KOPT-K1 (cell line): ENCODE data around the gene L3MBTL3.
"Not testable (repeated sequence)": the region's sequence is repeated elsewhere in the genome, so short reads cannot be mapped to it uniquely, and the experiment has no call there.

Experiments
- H3K27ac ChIP-seq: fragments of 200-600 bp; sonication (generic); 2 replicates; pipeline ENCODE4 v1.5.1; 2016; ENCODE audit warnings: antibody characterized with exemption, mild to moderate bottlenecking, low read depth, low read length; ENCODE audit not compliant: poor library complexity, severe bottlenecking
- H3K36me3 ChIP-seq: fragments of 200-600 bp; sonication (generic); 2 replicates; pipeline ENCODE4 v1.5.1; 2017; ENCODE audit warnings: antibody characterized with exemption, mild to moderate bottlenecking, low read length, moderate library complexity; ENCODE audit not compliant: insufficient read depth
- H3K9me3 ChIP-seq: fragments of 200-600 bp; sonication (generic); 2 replicates; pipeline ENCODE4 v1.5.1; 2017; ENCODE audit warnings: antibody characterized with exemption, low read length, mild to moderate bottlenecking; ENCODE audit not compliant: insufficient read depth, poor library complexity, severe bottlenecking

L3MBTL3 gene

DNA sequence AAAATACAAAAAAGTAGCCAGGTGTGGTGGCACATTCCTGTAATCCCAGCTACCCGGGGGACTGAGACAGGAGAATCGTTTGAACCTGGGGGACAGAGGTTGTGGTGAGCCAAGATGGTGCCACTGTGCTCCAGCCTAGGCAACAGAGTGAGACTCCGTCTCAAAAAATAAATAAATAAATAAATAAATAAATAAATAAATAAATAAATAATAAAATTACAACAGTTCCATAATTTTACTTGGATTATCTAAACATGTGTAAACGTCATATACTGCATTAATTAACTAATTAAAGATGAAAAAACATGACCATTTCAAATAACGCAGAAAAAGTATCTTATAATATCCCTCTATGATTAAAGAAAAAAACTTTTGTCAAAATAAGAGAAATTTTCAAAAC is 138.5 kb downstream of the L3MBTL3 start:
- H3K9me3 ChIP-seq: peaks cover 11% of the 10 kb centered on the region
- no peak overlapping the region for H3K27ac ChIP-seq
- no peaks in the 10 kb centered on the region for H3K36me3 ChIP-seq

GRCh38 chr6:130158056-130158455 is 139.7 kb downstream of the L3MBTL3 start:
- peaks cover 11% of the 10 kb centered on the region for H3K9me3 ChIP-seq
- no peaks in the 10 kb centered on the region for H3K36me3 ChIP-seq
- H3K27ac ChIP-seq: no peak overlapping the region

DNA sequence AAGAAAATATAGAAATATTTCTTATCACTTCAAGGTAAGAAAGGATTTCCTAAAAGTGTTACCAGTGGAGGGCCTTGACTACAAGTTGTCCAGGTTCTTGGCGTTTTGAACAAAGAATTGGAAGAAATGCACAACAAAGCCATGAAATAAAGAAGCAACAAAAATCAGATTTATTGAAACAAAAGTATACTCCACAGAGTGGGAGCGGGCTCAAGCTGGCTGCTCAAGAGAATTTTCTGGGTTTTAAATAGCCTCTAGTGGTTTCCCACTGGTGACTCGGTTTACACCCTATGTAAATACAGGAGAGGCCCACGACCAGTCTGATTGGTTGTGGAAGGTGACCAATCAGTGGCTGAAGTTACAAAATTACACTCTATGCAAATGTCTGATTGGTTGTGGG is 140.2 kb downstream of the L3MBTL3 start:
- H3K36me3 ChIP-seq: no peaks in the 10 kb centered on the region
- H3K9me3 ChIP-seq: peaks cover 11% of the 10 kb centered on the region
- H3K27ac ChIP-seq: no peak overlapping the region

DNA sequence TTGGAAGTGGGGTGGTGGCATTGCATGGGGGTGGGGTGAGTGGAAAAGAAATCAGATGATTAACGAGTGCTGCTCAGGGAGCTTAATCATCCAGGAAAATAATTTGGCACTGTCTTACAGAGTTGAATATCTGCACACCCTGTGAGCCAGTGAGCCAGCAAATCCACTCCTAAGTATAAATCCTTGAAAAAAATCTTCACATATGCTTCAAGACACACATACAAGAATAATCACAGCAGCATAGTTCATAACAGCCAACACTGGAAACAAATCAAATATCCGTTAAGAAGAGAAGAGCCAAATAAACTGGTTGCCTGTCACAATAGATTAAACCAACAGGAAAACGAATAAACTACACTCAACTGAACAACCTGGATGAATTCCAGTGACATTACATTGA is 141.6 kb downstream of the L3MBTL3 start:
- Histone ChIP-seq H3K9me3 (peaks cover 11% of the 10 kb centered on the region), H3K36me3 (no peaks in the 10 kb centered on the region), H3K27ac (no peak overlapping the region)

- Histone ChIP-seq H3K27ac (no peak overlapping the region), H3K36me3 (no peaks in the 10 kb centered on the region), H3K9me3 (peaks cover 11% of the 10 kb centered on the region)
These were observed 143.5 kb downstream of the L3MBTL3 start for GRCh38 chr6:130161683-130162404.

- Histone ChIP-seq H3K36me3 (no peaks in the 10 kb centered on the region), H3K9me3 (peaks cover 11% of the 10 kb centered on the region), H3K27ac (no peak overlapping the region)
These were observed 144.0 kb downstream of the L3MBTL3 start for GRCh38 chr6:130162421-130162820.

DNA sequence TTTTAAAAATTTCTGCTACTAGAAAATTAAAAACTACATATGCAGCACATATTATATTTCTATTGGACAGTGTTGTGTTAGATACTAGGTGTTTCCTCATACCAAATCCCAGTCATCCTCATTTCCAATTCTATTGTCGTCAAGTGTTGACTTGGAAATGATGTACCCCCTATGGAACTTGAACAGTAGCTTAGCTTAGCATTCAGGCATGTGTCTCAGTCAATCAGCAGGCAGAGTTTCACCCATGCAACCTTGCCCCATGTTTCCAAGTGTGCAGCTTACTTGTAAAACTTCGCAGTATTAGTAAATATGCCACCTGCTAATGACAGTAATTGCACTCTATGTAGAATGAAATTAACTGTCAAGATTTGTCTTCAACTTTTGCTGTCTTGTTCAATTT is 144.9 kb downstream of the L3MBTL3 start:
- no peaks in the 10 kb centered on the region for H3K36me3 ChIP-seq
- H3K27ac ChIP-seq: no peak overlapping the region

DNA sequence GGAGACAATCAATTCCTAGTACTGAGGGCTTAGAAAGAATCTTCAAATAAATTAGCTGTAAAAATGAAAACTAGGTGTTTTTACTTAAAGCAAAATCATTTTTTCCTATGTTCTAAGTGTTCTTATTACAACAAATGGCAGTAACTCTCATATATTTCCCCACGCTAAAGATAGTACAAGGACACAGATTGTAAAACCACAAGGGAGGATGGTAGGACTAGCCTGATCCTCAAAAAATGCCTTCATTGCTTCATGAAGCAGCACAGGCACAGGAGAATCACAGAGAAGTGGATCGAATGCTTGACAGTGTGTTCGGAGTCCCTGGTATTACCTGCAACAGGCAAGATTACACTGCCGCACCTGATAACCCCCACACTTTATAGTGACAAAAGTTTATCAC is 145.9 kb downstream of the L3MBTL3 start:
- Histone ChIP-seq H3K27ac (no peak overlapping the region), H3K9me3 (peaks cover 4% of the 10 kb centered on the region), H3K36me3 (no peaks in the 10 kb centered on the region)

More for the DNA sequence above, 144.9 kb downstream of the L3MBTL3 start:
- H3K9me3 ChIP-seq: peaks cover 11% of the 10 kb centered on the region

DNA sequence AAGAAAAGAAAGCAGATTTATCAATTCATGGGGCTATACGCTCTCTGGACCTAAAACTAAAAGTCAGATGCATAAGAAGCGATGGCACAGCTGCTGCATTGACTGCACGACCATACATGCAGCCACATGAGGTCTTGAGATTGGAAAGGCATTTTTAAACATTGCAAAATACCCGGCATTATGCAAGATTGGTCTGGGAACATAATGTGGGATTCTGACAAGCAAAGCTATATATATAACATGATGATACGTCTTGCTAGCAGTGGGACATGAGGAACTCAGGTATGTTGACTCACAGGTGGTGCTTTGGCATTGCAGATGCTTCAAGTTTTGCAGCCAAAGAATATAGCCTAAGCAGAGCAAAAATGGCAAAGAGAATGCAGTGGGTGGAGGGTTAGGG is 149.3 kb downstream of the L3MBTL3 start:
- no peak overlapping the region for H3K27ac ChIP-seq

GRCh38 chr6:130170160-130170559 is 151.8 kb downstream of the L3MBTL3 start:
- H3K9me3 ChIP-seq, H3K27ac ChIP-seq, H3K36me3 ChIP-seq: not testable (repeated sequence)

More for the DNA sequence above, 149.3 kb downstream of the L3MBTL3 start:
- no peaks in the 10 kb centered on the region for H3K9me3 ChIP-seq
- H3K36me3 ChIP-seq: no peaks in the 10 kb centered on the region

DNA sequence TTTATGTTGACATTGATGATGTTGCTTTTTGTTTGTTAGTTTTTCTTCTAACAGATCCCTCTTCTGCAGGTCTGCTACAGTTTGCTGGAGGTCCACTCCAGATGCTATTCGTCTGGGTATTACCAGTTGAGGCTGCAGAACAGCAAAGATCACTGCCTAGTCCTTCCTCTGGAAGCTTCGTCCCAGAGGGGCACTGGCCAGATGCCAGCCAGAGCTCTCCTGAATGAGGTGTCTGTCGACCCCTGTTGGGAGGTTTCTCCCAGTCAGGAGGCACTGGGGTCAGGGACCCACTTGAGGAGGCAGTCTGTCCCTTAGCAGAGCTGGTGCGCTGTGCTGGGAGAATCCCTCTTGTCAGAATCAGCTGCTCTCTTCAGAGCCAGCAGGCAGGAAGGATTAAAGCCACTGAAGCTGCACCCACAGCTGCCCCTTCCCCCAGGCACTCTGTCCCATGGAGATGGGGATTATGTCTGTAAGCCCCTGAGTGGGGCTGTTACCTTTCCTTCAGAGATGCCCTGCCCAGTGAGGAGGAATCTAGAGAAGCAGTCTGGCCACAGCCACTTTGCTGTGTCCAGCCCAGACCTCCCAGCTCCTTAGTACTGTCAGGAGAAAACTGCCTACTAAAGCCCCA is 155.1 kb downstream of the L3MBTL3 start:
- not testable (repeated sequence) for H3K9me3 ChIP-seq, H3K27ac ChIP-seq

DNA sequence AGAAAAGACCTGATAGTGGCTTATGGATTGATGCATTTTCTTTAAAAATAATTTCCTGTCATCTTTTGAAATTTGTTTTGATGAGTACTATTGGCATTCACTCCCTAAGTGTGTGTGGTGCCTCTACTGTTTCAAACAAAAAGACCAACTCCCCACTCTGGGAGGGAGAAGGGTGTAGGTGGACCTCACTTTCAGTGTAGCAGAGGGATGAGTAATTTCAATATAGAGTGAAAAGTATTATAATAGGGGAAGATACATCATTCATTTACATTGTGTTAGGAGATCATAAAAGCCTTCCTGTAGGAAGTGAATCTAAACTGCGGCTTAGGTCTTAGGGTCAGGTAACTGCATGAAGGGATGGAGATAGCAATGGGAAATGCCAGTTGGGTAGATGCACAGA is 158.0 kb downstream of the L3MBTL3 start:
- Histone ChIP-seq H3K27ac (no peak overlapping the region), H3K9me3 (no peaks in the 10 kb centered on the region), H3K36me3 (no peaks in the 10 kb centered on the region)

More for the DNA sequence above, 155.1 kb downstream of the L3MBTL3 start:
- H3K36me3 ChIP-seq: not testable (repeated sequence)

- no peaks in the 10 kb centered on the region for H3K36me3 ChIP-seq
- no peaks in the 10 kb centered on the region for H3K9me3 ChIP-seq
- H3K27ac ChIP-seq: no peak overlapping the region
These were observed 160.3 kb downstream of the L3MBTL3 start for GRCh38 chr6:130178692-130179091.

- Histone ChIP-seq H3K27ac (no peak overlapping the region), H3K36me3 (no peaks in the 10 kb centered on the region), H3K9me3 (no peaks in the 10 kb centered on the region)
These were observed 164.1 kb downstream of the L3MBTL3 start for GRCh38 chr6:130182466-130182865.

DNA sequence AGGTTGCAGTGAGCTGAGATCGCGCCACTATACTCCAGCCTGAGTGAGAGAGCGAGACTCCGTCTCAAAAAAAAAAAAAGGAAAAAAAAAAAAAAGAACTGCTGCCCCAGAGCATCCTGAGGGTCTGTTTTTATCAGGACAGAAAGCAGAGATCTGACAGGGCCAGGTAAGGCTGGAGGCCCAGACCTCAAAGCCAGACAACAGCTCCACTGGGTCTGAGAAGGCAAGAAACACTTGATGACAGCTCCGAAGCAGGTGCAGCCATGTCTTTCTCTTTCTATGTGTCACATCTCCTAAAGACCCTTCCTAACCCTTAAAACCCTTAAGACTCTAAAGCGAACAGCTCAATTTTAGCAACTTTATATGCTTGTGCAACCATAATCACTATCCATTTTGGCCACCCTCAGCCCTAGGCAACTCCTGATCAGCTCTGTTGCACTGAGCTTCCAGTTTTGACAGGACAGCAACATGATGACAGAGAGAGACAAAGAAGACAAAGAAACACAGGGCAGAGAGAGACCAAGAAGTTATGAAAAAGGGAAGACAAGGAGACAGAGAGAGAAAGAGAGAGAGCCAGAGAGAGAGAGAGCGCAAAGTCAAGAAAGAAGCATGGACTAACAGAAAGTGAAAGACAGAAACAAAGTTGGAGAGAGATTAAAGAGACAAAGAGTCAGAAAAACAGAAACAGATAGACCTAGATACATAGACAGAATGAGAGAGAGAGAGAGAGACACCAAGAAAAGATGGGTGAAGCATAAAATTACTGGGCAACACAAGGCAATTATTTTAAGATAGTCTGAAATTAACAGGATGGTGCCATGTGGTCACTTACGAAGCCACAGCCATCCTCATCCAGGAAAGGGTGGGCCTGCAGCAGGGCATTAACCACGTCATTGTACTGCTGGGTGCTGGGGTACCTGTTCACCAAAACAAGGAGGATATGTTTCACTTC is 165.2 kb downstream of the L3MBTL3 start:
- H3K9me3 ChIP-seq: no peaks in the 10 kb centered on the region
- peak overlapping the region; percentile 42 for H3K27ac ChIP-seq
- no peaks in the 10 kb centered on the region for H3K36me3 ChIP-seq
